Muscle of arm (tissue), 12 donors: ENCODE measurements around the gene LIPC. TPM values are rescaled to one million over a fixed set of nuclear protein-coding genes. Genes with fewer than 3 reads are reported as not detected.
A peak's percentile ranks its signal among the peaks of the same experiment; 100 is the strongest.

Experiments
- DNase-seq: peaks from one replicate; pipeline ENCODE4 v3.0.0-alpha.2; 2013
- polyA plus RNA-seq, 12 donors: library from polyadenylated mRNA; unstranded; fragments of 120-200 nt; gene quantifications; one replicate each; pipeline ENCODE4 v1.2.1, GENCODE V29; 2013; ENCODE audit not compliant: insufficient read length in 12 of 12

The LIPC gene
- polyA plus RNA-seq, 12 donors = 0.20 to 2.4 (median 0.48) TPM; not detected in 2

DNA sequence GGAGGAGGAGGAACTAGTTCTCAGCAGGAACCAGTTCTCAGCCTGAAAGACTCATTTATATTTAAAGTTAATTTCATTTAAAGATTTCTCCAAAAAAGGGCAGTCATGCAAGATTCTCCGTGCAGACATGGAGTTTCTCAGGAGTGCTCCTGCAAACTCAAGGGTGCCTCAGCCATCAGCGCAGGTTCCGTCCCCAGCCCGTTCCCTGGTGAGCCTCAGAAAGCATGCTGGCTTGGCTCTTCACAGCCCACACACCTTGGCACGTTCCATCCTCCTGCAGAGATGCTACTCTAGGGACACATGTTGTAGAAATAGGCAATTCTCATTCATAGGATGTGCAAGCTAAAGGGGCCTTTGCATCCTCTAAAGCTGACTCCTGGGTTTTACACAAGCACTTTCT, 123.0 kb downstream of the LIPC start:
- no peak for DNase-seq

- DNase-seq = no peak
These were observed 123.6 kb downstream of the LIPC start for GRCh38 chr15:58555162-58556027.

DNA sequence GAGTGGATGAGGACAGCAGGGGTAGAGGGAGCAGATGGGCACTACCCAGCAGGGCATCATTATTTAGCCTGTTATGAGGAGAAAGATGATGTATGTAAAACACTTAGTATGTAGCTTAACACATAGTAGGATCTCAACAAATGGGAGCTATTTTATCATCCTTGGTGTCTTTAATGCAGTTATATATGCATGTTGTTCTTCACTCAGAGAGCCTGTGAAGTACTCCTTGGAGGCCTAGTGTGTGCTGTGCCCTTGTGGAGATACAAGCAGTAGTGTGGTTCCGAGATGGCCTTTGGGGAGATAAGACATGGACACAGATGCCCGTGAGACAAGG, 124.2 kb downstream of the LIPC start:
- no peak for DNase-seq

DNA sequence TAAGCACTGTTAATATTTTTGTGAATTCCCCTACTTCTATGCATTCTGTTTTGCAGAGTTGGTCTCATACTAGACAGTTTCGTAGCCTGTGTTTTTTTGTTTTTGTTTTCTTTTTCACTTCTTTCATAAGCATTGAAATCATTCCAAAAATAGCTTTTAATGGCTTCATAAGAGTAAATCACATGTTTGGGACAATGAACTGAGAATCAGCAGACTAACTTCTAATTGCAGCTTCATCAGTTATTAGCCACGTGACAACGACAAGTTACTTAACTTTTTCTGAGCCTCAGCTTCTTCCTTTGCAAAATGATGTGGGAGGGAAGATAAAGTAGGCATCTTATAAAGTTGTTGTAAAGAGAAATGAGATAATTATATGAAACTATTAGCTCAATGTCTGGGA, 124.8 kb downstream of the LIPC start:
- no peak for DNase-seq

DNA sequence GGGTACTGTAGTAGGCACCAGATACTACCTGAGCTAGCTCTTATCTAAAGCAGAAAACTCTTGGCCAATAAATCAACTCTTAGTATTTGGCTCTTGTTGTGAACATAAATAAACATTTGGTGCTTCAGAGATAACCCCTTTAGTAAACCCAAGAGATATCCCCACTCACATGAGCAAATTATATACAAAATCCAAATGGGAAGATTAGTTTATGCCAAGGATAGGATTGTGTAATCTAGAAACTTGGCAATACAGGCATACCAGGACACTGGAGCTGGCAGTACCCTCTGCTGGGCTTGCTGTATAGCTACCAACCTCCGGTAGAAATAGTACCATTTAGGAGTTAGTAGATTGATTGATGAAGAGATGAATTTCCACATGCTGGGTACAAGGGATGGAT, 127.0 kb downstream of the LIPC start:
- no peak for DNase-seq

DNA sequence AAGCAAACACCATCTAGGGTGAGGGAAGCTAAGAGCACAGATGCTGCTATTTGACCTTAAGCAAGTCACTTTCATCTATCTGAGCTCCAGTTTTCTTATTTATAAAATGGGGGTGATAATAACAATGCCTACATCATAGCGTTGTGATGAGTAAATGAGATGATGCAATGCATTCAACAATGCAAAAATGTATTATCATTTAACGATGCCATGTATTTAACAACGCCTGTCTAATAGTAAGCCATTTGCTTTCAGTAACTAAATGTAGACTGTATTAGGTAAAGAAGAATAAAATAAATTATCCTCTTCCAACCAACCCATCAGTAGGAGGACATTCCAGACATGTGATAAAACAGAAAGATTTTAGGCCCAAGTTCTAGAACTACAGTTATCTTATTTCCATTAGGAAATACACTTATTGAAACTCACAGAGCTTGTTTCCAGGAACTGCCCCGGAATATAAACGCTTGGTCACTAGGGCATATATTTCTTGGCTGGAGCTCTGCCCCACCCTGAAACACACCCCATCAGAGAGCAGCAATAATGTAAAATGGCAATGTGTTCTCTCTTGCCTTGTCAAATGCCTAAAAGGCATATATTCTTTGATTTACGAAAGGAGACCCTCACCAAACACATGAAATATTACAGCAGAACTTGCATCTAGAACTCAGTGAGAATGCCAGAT, 128.3 kb downstream of the LIPC start:
- DNase-seq = no peak

- no peak for DNase-seq
These were observed 129.5 kb downstream of the LIPC start for GRCh38 chr15:58561321-58561720.

GRCh38 chr15:58562135-58562534, 130.3 kb downstream of the LIPC start:
- DNase-seq = no peak

DNA sequence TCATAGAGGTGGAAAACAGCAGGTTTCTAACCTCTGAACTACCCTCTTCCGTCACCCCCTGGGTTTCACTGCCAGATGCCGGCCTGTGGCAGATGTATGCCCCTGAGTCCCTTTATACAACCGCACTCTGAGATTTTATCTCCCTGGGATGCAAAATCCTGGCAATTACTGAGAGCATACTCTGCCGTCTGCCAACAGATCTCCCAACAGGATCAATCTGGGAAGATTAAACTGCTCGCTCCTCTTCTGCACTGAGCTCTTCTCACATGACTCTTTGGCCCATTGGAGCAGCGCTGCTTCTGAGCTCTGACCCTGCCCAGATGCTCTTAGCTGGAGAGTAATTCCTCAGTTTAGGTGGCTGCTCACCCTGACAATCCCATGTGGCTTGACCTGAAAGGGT, 133.2 kb downstream of the LIPC start:
- DNase-seq = peak; percentile 32

- no peak for DNase-seq
These were observed 133.8 kb downstream of the LIPC start for GRCh38 chr15:58565619-58566018.

DNA sequence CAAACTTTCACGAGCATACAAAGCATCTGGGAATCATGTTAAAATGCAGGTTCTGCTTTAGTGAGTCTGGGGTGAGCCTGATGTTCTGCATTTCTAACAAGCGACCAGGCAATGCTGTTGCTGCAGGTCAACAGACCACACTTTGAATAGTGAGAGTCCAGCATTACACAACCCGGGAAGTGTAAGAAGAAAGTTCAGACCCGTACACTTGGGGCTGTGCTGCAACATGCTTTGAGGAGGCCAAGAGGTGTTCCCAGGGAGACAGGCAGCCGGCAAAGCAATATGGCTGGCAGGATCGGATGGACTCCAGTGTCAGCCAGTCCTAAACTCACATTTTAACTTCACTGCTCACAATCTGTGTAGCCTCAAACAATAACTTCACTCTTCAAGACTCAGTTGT, 134.2 kb downstream of the LIPC start:
- no peak for DNase-seq

- peak; percentile 39 for DNase-seq
These were observed 136.4 kb downstream of the LIPC start for GRCh38 chr15:58568157-58568571.

DNA sequence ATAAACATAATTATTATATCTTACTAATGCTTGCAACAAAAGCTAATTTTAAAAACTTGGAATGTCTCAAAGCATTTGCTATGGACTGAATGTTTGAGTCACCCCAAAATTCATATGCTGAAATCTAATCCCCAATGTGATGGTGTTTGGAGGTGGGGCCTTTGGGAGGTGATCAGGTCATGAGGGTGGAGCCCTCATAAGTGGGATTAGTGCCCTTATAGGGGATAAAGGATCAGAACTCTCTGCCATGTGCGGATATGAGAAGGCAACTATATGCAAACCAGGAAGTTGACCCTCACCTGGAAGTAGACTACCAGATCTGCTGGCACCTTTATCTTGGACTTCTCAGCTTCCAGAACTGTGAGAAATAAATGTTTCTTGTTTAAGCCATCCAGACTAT, 137.7 kb downstream of the LIPC start:
- DNase-seq = no peak

DNA sequence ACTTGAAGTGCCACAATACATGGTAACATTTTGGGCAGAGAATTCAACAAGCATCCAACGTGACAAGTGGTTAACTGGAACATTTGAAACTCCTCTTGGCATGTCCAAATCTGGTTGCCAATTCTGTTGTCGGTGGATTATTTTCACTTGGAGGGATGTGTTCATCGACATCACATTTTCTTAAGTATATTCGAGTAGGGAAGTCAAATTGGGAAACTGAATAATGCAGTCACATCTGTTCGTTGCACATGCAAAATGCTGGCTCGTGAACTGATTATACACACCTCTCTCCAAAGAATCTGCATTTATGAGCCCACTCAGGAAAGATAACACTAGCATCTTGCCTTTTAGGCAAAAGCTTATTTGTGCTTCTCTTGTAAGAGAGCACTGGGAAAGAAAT, 139.7 kb downstream of the LIPC start:
- no peak for DNase-seq

DNA sequence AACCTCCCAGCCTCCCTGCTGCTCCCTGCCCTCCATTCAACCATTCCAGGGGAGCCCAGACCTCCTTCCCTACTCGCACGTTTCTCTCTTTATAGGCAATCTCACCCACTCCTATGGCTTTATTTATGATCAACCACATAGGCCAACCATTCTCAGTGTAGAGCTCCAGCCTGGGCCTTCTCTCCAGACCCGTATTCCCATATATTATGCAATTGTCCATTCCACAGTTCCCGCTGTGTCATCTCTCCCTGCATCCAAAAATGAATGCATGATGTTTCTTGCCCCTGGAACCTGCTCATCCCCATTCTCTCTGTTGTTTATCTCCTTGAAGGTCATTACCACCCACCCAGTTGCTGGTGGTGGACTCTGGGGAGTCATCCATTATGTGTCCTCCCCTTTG, 140.7 kb downstream of the LIPC start:
- DNase-seq = no peak

DNA sequence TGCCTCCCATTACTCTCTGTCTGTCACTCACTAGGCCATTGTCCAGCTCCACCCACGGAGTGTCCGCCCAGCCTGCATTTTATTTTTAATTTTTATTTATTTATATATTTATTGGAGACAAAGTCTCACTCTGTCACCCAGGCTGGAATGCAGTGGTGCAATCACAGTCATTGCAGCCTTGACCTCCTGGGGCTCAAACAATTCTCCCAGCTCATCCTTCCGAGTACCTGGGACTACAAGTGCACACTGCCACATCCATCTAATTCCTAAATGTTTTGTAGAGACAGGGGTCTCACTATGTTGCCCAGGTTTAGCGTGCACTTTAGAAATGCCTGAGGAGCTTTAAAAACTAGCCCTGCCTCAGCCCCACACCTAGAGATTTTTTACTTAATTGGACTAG, 141.5 kb downstream of the LIPC start:
- no peak for DNase-seq

DNA sequence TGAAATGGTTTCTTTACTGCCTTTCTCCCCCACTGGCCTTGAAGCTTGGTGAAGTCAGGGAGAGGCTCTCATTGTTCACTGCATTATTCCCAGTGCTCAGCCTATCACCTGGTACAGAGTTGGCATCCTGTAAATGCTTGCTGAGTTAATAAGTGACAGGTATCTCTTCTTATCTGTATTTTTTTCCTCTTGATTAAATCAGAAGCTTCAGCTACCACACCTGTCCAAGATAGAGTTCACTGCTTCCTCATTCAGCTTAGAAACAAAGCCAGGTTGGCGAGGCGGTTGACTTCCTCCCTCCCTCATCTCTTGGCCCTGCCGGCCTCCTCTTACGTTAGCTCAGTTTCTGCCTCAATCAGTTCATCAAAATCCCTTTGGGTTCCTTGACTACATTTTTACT, 142.8 kb downstream of the LIPC start:
- no peak for DNase-seq

DNA sequence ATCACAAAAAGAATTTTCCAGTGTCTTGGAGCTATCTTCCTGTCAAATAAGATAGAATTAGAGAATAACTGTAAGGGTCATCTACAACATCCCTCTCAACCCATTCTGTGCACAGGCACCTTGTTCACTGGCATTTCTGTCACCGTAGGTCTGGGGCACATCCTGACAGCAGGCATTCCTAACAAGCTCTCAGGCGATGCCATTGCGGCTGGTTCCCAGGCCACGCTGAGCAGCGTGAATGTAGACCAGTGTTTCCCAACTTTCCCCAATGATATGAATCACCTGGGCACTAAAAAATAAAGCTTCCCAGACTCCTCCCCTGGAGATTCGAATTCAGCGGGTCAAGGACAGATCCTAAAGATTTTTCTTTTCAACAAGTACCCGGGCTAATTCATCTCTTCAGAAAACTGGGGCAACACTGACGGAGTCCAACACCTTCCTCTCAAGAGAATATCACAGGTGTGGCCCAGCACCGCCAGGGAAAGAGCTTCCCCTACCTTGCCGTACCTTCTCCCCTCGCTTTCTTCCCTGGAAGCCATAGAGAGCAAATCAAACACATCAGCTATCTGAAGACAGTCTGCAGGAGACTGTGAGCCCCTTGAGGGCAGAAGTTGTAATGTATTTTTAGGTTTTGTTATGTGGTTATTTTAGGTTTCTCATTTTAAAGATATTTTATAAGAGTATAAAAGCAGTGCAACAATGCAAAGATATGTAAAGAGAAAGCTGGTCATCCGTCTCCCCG, 143.4 kb downstream of the LIPC start:
- DNase-seq = no peak

DNA sequence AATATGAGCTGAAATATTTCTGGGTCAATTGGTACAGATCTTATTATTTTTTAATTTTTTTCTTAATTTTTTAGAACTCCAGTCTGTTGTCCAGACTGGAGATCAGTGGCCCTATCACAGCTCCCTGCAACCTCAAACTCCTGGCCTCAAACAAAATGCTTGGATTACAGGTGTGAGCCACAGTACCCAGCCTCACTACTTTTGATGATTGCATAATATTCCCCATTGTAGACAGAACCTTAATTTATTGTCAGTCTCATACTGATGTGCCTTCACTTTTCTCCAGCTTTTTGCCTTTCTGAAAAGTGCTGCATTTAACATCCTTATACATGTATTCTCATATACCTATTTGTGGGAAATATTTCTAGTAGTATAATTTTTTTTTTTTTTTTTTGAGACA, 144.9 kb downstream of the LIPC start:
- no peak for DNase-seq

DNA sequence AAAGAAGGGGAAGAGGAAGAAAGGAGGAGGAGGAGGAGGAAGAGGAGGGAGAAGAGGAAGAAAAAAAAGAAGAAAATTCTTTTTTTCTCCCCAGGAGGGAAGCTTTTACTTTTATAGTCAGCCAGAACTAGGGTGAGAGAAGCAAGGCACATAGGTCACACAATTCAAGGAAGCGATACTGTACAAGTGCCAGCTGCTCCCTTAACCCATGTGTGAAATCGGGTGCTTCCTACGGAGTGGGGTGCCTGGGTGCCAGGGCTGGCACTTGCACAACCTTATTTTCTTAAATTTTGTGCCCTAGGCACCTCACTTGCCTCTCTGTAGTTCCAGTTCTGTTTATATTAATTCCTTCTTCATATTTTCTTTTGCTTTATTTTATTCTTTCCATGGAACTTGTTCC, 150.4 kb downstream of the LIPC start:
- DNase-seq = no peak

- no peak for DNase-seq
These were observed 151.5 kb downstream of the LIPC start for GRCh38 chr15:58583171-58583908.

- no peak for DNase-seq
These were observed 153.1 kb downstream of the LIPC start for GRCh38 chr15:58584789-58585461.
